Measurements from ENCODE around the gene CCDC124.

GRCh38 chr19:17946965-17947784, 14.4 kb downstream of the CCDC124 start:
- TF ChIP-seq CTCF (conservative IDR thresholded peaks at IDR 0.05) = no peak
- TF ChIP-seq ZFX (IDR thresholded peaks at IDR 0.05) = no peak
